GM21576 (cell line): ENCODE data around the gene SYT1.

Experiments used
- ATAC-seq: cut with Tn5 transposase; IDR thresholded peaks from one replicate; pipeline ENCODE4 v1.9.1; 2021; ENCODE audit warnings: mild to moderate bottlenecking, moderate library complexity; ENCODE audit not compliant: unreplicated experiment

The SYT1 gene

DNA sequence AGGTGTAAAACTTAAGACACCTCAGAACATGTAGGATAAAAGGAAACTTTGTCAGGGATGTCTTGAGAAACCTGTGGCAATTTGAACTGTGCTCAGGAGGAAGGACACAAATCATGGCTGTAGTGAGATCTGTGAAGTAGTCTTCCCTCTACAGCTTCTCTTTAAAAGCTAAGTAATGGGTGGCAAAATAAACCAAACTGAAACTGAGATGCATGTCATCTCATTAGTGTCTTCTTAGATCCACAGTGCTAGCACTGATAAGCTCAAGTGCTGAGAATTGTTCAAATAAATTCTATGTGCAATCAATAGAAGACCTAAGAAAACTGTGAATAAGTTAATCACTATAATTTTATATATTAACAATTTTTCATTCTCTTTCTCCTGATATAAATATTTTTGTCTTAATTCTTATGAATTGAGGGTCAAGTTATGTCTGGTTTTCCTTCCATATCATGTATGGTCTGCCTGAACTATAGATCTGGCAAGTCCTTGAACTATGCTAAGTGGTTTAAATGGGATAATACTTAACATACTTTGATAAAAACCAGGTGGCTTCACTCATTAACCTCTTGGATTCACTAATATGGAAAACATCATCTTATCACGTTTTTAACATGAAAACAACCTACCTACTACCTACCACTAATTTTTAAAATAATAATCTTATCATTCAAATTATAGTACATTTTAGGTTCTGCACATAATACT is 27.2 kb downstream of the SYT1 start:
- ATAC-seq, result no peak

- no peak for ATAC-seq
These were observed 33.8 kb downstream of the SYT1 start for GRCh38 chr12:78898416-78898815.

- no peak for ATAC-seq
These were observed 50.3 kb downstream of the SYT1 start for GRCh38 chr12:78914859-78915331.

GRCh38 chr12:78916845-78917480 is 52.4 kb downstream of the SYT1 start:
- ATAC-seq, result no peak

DNA sequence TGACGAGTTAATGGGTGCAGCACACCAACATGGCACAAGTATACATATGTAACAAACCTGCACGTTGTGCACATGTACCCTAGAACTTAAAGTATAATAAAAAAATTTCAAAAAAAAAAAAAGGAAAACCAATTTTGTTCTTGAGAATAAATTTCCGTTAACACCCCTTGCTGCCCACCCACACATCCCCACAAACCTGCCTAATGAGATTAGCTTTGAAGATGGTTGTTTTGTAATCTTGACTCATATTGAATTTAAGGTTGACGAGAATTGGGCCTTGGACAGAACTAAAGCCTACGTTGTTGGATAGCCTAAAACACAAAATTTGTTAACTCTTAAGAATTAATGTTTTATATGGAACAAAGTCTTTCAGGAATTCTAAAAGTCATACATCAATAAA is 52.9 kb downstream of the SYT1 start:
- no peak for ATAC-seq

DNA sequence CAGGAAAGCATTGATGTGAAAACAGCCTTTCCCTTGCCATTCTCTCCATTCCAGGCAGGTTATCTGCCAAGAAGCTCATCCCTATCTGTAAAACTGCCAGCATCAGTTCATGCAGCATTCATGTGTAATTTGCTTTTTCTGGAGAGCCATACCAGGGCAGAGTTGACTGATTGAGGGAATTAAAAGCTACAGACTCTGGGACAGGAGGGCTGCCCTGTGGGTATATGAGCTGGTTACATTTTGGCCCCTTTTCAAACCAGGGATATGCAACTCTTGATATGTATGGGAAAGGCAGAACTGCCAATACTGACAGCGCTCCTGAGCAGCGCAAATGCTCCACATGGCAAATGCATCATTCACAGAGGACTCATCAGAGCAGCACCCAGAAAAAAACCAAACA is 53.7 kb downstream of the SYT1 start:
- ATAC-seq, result no peak

- ATAC-seq, result no peak
These were observed 63.9 kb downstream of the SYT1 start for GRCh38 chr12:78928200-78929074.

- no peak for ATAC-seq
These were observed 64.5 kb downstream of the SYT1 start for GRCh38 chr12:78929075-78929418.

DNA sequence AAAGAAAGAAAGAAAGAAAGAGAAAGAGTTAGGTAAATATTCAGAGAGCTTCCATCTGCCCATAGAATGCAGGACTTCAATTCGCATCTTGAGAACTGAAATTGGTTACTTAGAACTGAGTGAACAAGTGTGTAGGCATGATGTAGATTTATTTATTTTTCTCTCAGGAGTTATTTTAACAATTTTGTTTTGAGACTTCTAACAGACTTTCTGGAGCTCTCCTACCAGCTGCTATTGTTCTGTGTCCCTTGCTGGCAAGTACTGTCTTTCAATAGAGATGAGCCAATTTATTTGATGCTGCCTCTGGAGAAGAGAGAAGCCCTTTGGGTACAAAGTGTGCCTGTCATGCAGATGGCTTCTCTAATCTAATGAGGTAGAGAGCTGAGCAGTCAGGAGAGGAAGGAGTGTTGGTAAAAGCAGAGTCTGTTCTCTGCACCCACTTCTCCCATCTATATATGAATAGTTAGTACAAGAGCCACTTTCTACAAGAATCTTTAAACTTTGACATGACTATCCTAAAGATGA is 67.0 kb downstream of the SYT1 start:
- no peak for ATAC-seq

DNA sequence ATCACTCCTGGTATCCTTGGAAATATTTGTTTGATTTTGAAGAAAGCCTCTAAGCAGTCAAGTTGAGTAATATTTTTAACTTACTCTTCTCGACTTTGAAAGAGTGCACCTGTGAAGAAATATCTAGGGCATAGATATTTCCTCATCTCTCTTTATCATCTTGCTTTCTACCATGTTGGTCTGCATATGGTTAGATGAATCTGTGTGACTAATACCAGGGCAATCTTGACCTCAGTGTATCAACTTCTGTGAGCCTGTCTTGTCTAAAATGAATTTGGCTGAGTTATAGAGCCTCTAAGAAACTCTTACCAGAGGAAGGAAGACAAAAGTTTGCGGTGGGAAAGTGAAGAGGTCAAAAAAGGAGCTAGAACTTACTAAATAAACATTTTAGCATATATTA is 68.4 kb downstream of the SYT1 start:
- ATAC-seq, result no peak

GRCh38 chr12:78938341-78939084 is 73.9 kb downstream of the SYT1 start:
- no peak for ATAC-seq

DNA sequence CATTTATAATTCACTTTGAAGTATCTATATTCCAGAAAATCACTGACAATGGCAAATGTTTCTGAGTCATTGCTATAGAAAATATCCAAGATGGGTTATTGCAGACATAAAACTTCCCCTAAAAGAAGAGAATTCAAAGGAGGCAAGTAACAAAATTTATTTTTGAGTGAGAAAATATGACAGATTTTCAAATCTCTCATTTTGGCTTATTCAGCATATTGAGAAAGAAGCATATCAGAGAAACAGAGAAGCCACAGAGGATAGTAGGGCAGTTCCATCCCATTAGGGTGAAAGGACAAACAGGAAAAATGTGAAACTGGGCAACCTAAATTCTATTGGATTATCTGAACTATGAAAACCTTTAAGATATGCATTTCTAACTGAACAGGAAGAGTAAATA is 85.0 kb downstream of the SYT1 start:
- no peak for ATAC-seq

GRCh38 chr12:78951803-78952551 is 87.4 kb downstream of the SYT1 start:
- ATAC-seq, result no peak

DNA sequence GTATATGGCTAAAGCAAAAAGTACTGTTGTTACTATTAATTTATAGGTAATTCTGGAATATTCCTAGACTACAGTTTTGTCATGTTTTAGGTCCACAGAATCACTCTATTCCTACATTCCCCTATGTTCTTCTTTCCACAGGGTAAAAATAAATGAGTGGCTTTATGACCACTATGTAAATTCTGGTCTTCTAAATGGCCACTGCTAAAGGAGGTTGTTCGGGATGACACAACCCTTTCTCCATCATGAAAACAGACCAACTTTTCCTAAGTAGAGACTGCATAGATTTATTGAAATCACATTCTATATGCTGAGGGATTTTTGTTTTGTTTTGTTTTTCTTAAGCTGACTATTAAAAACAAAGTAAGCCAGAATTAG is 88.0 kb downstream of the SYT1 start:
- ATAC-seq, result no peak

DNA sequence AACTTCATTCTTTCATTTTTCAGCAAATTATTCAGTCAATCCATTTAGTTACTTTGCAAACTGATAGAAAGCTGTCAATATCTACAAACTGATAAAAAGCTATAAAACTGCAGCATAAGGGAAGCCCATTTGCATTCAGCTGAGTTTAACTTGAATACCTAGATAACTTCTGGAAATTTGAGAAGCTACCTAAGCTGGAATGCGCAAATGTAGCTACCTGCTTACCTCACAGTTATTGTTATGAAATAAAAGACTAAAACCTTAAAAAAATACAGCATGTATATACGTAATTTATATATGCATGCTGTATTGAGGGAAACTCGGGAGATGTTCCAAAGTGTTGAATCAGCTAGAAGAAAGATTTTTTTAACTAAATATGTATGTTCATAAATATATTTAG is 94.4 kb downstream of the SYT1 start:
- no peak for ATAC-seq

GRCh38 chr12:78959556-78959955 is 95.0 kb downstream of the SYT1 start:
- ATAC-seq, result no peak

- no peak for ATAC-seq
These were observed 96.6 kb downstream of the SYT1 start for GRCh38 chr12:78961171-78961570.

- ATAC-seq, result no peak
These were observed 99.1 kb downstream of the SYT1 start for GRCh38 chr12:78963439-78964227.

- ATAC-seq, result no peak
These were observed 99.9 kb downstream of the SYT1 start for GRCh38 chr12:78964521-78964920.
